Measurements from ENCODE around the gene IL16.

GRCh38 chr15:81323559-81323943, 126.9 kb downstream of the IL16 start:
- TF ChIP-seq EP300 (conservative IDR thresholded peaks at IDR 0.05; ENCODE audit: poor library complexity, severe bottlenecking) (no peak), POLR2AphosphoS5 (IDR thresholded peaks at IDR 0.05) (no peak)

Data from neural cell (in vitro differentiated cells).